ENCODE measurements around the gene ARHGAP24.

DNA sequence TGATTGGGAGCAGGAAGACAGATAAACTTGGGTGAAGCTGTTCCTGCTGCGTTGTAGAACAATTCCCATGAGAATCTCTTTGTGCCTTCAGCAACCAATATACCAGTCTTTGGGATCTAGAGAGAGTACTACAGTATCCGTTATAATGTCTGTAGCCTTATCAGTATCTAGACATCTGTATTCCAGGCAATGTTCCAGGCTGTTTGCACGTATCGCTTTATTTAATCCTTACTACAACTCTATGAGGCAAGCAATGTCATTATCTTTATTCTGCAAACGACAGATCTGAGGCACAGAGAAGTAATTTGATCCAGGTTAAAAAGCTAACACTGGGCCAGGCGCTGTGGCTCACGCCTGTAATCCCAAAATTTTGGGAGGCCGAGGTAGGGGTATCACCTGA lies 251.6 kb downstream of the ARHGAP24 start:
- TF ChIP-seq, protein P1, sequence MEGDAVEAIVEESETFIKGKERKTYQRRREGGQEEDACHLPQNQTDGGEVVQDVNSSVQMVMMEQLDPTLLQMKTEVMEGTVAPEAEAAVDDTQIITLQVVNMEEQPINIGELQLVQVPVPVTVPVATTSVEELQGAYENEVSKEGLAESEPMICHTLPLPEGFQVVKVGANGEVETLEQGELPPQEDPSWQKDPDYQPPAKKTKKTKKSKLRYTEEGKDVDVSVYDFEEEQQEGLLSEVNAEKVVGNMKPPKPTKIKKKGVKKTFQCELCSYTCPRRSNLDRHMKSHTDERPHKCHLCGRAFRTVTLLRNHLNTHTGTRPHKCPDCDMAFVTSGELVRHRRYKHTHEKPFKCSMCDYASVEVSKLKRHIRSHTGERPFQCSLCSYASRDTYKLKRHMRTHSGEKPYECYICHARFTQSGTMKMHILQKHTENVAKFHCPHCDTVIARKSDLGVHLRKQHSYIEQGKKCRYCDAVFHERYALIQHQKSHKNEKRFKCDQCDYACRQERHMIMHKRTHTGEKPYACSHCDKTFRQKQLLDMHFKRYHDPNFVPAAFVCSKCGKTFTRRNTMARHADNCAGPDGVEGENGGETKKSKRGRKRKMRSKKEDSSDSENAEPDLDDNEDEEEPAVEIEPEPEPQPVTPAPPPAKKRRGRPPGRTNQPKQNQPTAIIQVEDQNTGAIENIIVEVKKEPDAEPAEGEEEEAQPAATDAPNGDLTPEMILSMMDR (IDR thresholded peaks at IDR 0.05; ENCODE audit: insufficient read depth, low read length, poor library complexity, severe bottlenecking), result no peak
- no peak for TF ChIP-seq EZH2phosphoT487 (conservative IDR thresholded peaks at IDR 0.05; ENCODE audit: low read length)
